Adrenal gland (tissue), 5 donors: ENCODE results near the gene ACADL.

Experiments
- POLR2A ChIP-seq, 2 donors: fragments of 450-650 bp; IDR thresholded peaks; one replicate each; pipeline ENCODE4 v1.6.1; 2017; ENCODE audit warnings: antibody characterized with exemption in 2 of 2, mild to moderate bottlenecking in 2 of 2, moderate library complexity in 1 of 2
- TF ChIP-seq, protein P1 (sequence below), 6 experiments: fragments of 450-650 bp in 4 of 6; fragments of 200-600 bp in 2 of 6; sonication (generic) in 1 of 6; IDR thresholded peaks; 1 replicate in 5 of 6; 2 replicates in 1 of 6; pipeline versions ENCODE4 v1.5.1 to v1.8.0; 2016 to 2021; ENCODE audit warnings: antibody characterized with exemption in 6 of 6, mild to moderate bottlenecking in 2 of 6, moderate library complexity in 1 of 6
- donor health status: DM: no; HTN: no; CAD: no.

DNA sequence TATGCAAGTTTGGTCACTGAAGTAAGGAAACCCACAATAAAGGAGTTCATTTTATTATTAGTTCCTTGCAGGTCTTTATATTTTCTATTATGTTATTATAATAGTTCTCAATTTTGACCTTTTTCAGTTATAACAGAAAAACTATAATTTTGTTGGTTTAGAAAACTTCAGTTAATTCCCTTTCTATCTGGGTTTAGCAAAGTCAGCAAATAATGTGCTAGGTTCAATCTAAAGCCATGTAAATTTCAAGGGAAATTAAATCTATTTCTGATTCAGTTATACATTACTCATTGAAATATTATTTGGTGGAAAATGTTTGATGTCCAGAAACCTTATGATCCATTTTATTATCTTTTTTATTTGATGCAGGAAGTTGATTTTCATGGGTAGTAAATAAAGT lies 46.1 kb upstream of the ACADL start:
- TF ChIP-seq, protein P1, sequence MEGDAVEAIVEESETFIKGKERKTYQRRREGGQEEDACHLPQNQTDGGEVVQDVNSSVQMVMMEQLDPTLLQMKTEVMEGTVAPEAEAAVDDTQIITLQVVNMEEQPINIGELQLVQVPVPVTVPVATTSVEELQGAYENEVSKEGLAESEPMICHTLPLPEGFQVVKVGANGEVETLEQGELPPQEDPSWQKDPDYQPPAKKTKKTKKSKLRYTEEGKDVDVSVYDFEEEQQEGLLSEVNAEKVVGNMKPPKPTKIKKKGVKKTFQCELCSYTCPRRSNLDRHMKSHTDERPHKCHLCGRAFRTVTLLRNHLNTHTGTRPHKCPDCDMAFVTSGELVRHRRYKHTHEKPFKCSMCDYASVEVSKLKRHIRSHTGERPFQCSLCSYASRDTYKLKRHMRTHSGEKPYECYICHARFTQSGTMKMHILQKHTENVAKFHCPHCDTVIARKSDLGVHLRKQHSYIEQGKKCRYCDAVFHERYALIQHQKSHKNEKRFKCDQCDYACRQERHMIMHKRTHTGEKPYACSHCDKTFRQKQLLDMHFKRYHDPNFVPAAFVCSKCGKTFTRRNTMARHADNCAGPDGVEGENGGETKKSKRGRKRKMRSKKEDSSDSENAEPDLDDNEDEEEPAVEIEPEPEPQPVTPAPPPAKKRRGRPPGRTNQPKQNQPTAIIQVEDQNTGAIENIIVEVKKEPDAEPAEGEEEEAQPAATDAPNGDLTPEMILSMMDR (IDR thresholded peaks at IDR 0.05), result no peak
- TF ChIP-seq POLR2A (IDR thresholded peaks at IDR 0.05), result no peak
